Measurements from ENCODE around the gene CARS2.
A peak's percentile ranks its signal among the peaks of the same experiment; 100 is the strongest.

Gene CARS2

DNA sequence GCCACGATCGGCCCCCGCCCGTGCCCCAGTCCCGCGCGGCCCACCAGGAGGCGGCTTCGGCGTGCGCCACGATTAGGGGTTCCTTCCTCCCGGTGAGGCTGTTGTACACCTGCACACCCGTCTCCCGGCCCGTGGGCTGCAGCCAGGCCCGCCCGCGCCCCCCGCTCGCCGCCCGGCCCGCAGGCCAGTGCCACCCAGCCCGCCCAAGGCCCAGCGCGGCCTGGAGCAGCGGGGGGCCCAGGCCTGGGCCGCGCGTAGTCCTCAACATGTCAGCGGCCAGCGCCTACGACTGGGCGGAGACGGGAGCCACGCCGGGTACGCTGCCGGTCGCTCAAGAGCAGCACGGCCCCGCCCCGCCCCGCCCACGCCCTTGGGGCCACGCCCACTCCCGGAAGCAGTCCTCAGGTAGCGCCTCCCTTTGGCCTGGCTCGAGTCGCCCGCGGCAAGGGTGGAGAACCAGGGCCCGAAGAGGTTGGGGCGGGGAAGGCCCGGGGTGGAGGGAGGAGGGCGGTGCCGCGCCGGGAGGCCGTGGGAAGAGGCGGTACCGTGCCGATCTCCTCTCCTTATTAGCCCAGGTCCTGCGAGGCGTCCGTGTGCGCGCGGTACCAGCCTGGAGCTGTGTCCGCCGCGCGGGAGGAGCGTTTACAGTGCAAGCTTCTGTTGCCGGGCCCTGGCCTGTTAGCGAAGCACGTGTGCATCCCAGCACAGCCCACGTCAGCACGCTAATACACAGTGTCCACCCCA is at the start of gene CARS2:
CARS2 (minus strand) TSS at position 291 of the 744 bp plus-strand sequence; CDS start at position 268, 23 bp downstream.
- peak; percentile 99 for ATAC-seq
- no peak for TF ChIP-seq ZNF565 (CRISPR knock-in tag; conservative IDR thresholded peaks at IDR 0.05; ENCODE audit: low read depth)
- TF ChIP-seq OSR1 (CRISPR knock-in tag; IDR thresholded peaks at IDR 0.05): no peak
- TF ChIP-seq PATZ1 (CRISPR knock-in tag; IDR thresholded peaks at IDR 0.05; ENCODE audit: borderline replicate concordance): no peak

- no peak for ATAC-seq
- TF ChIP-seq, protein P1, sequence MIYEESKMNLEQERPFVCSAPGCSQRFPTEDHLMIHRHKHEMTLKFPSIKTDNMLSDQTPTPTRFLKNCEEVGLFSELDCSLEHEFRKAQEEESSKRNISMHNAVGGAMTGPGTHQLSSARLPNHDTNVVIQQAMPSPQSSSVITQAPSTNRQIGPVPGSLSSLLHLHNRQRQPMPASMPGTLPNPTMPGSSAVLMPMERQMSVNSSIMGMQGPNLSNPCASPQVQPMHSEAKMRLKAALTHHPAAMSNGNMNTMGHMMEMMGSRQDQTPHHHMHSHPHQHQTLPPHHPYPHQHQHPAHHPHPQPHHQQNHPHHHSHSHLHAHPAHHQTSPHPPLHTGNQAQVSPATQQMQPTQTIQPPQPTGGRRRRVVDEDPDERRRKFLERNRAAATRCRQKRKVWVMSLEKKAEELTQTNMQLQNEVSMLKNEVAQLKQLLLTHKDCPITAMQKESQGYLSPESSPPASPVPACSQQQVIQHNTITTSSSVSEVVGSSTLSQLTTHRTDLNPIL (CRISPR knock-in tag; IDR thresholded peaks at IDR 0.05; ENCODE audit: low read depth): no peak
- TF ChIP-seq ESRRG (CRISPR knock-in tag; IDR thresholded peaks at IDR 0.05) (no peak), OSR1 (CRISPR knock-in tag; IDR thresholded peaks at IDR 0.05) (no peak), GLIS3 (CRISPR knock-in tag; IDR thresholded peaks at IDR 0.05) (no peak), TOX (CRISPR knock-in tag; IDR thresholded peaks at IDR 0.05; ENCODE audit: borderline replicate concordance) (no peak), CSRNP3 (CRISPR knock-in tag; IDR thresholded peaks at IDR 0.05) (no peak), ZFP30 (CRISPR knock-in tag; IDR thresholded peaks at IDR 0.05) (no peak), PATZ1 (CRISPR knock-in tag; IDR thresholded peaks at IDR 0.05; ENCODE audit: borderline replicate concordance) (no peak), SNAI2 (CRISPR knock-in tag; IDR thresholded peaks at IDR 0.05) (no peak), TCF4 (CRISPR knock-in tag; IDR thresholded peaks at IDR 0.05; ENCODE audit: borderline replicate concordance) (no peak), CSDC2 (CRISPR knock-in tag; IDR thresholded peaks at IDR 0.05) (no peak), PPARA (CRISPR knock-in tag; IDR thresholded peaks at IDR 0.05; ENCODE audit: borderline replicate concordance) (no peak), ZFP3 (CRISPR knock-in tag; IDR thresholded peaks at IDR 0.05) (no peak), ARNTL (CRISPR knock-in tag; IDR thresholded peaks at IDR 0.05; ENCODE audit: borderline replicate concordance, low read depth) (no peak)
- TF ChIP-seq, protein P2, sequence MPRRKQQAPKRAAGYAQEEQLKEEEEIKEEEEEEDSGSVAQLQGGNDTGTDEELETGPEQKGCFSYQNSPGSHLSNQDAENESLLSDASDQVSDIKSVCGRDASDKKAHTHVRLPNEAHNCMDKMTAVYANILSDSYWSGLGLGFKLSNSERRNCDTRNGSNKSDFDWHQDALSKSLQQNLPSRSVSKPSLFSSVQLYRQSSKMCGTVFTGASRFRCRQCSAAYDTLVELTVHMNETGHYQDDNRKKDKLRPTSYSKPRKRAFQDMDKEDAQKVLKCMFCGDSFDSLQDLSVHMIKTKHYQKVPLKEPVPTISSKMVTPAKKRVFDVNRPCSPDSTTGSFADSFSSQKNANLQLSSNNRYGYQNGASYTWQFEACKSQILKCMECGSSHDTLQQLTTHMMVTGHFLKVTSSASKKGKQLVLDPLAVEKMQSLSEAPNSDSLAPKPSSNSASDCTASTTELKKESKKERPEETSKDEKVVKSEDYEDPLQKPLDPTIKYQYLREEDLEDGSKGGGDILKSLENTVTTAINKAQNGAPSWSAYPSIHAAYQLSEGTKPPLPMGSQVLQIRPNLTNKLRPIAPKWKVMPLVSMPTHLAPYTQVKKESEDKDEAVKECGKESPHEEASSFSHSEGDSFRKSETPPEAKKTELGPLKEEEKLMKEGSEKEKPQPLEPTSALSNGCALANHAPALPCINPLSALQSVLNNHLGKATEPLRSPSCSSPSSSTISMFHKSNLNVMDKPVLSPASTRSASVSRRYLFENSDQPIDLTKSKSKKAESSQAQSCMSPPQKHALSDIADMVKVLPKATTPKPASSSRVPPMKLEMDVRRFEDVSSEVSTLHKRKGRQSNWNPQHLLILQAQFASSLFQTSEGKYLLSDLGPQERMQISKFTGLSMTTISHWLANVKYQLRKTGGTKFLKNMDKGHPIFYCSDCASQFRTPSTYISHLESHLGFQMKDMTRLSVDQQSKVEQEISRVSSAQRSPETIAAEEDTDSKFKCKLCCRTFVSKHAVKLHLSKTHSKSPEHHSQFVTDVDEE (CRISPR knock-in tag; IDR thresholded peaks at IDR 0.05): no peak
- TF ChIP-seq, protein P3, sequence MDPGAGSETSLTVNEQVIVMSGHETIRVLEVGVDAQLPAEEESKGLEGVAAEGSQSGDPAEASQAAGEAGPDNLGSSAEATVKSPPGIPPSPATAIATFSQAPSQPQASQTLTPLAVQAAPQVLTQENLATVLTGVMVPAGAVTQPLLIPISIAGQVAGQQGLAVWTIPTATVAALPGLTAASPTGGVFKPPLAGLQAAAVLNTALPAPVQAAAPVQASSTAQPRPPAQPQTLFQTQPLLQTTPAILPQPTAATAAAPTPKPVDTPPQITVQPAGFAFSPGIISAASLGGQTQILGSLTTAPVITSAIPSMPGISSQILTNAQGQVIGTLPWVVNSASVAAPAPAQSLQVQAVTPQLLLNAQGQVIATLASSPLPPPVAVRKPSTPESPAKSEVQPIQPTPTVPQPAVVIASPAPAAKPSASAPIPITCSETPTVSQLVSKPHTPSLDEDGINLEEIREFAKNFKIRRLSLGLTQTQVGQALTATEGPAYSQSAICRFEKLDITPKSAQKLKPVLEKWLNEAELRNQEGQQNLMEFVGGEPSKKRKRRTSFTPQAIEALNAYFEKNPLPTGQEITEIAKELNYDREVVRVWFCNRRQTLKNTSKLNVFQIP (CRISPR knock-in tag; IDR thresholded peaks at IDR 0.05; ENCODE audit: borderline replicate concordance, low read depth): no peak
Measured at GRCh38 chr13:110748271-110748670, 42.4 kb upstream of the CARS2 start.

GRCh38 chr13:110746438-110746837 is 40.5 kb upstream of the CARS2 start:
- no peak for ATAC-seq
- TF ChIP-seq RARB (CRISPR knock-in tag; IDR thresholded peaks at IDR 0.05): no peak
- no peak for TF ChIP-seq GLIS3 (CRISPR knock-in tag; IDR thresholded peaks at IDR 0.05)
- no peak for TF ChIP-seq SNAI2 (CRISPR knock-in tag; IDR thresholded peaks at IDR 0.05)
- no peak for TF ChIP-seq PPARA (CRISPR knock-in tag; IDR thresholded peaks at IDR 0.05; ENCODE audit: borderline replicate concordance)
- TF ChIP-seq ZC3H10 (CRISPR knock-in tag; IDR thresholded peaks at IDR 0.05): no peak
- no peak for TF ChIP-seq CSDC2 (CRISPR knock-in tag; IDR thresholded peaks at IDR 0.05)
- TF ChIP-seq ZFP3 (CRISPR knock-in tag; IDR thresholded peaks at IDR 0.05): no peak
- TF ChIP-seq, protein P1 (CRISPR knock-in tag; IDR thresholded peaks at IDR 0.05; ENCODE audit: low read depth): no peak
- TF ChIP-seq PATZ1 (CRISPR knock-in tag; IDR thresholded peaks at IDR 0.05; ENCODE audit: borderline replicate concordance): no peak
- TF ChIP-seq OSR1 (CRISPR knock-in tag; IDR thresholded peaks at IDR 0.05): no peak
- no peak for TF ChIP-seq TOX (CRISPR knock-in tag; IDR thresholded peaks at IDR 0.05; ENCODE audit: borderline replicate concordance)
- no peak for TF ChIP-seq ESRRG (CRISPR knock-in tag; IDR thresholded peaks at IDR 0.05)
- no peak for TF ChIP-seq ISL1 (CRISPR knock-in tag; IDR thresholded peaks at IDR 0.05)
- TF ChIP-seq ZFP30 (CRISPR knock-in tag; IDR thresholded peaks at IDR 0.05): no peak
- no peak for TF ChIP-seq ARNTL (CRISPR knock-in tag; IDR thresholded peaks at IDR 0.05; ENCODE audit: borderline replicate concordance, low read depth)
